ENCODE data around the gene ARL10. TPM values are rescaled to one million over a fixed set of nuclear protein-coding genes. Genes with fewer than 3 reads are reported as not detected.

Gene ARL10
- polyA plus RNA-seq, 1 experiment: 3.2 TPM

DNA sequence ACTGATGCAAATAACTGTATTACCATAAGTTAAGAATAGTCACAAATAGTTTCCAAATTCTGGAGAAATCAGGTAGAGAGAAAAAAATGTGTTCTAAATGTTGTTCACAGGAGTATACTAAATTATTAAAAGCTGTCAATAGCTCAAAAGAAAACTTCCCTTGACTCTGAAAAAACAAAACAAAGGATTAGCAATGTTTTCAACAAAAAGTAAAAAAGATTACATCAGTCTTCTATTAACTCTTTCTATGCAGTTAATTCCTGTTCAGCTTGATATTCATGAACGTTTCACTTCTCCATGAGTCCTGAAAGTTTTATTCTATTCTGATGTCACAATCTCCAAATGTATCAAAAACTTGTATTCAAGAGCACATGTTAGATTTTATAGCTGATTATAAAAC lies 60.5 kb downstream of the ARL10 start:
- Histone ChIP-seq H3K4me3 (ENCODE audit: low read depth, low read length) (no peak overlapping the region), H3K27me3 (ENCODE audit: control insufficient read depth, insufficient read depth, low read length) (no peaks in the 10 kb centered on the region; the same call in 1 of the 2 replicates), H3K36me3 (ENCODE audit: control insufficient read depth, insufficient read depth, low read length) (no peaks in the 10 kb centered on the region)
- ChIA-PET CTCF (interaction anchor here (1.2 kb wide), 1 partner anchor 22 kb away, joined by 3 read pairs; the partner anchor contains the start of gene FAF2), POLR2A (no interaction called here)
- DNase-seq (ENCODE audit: low read depth): no peak
- TF ChIP-seq, protein P1, sequence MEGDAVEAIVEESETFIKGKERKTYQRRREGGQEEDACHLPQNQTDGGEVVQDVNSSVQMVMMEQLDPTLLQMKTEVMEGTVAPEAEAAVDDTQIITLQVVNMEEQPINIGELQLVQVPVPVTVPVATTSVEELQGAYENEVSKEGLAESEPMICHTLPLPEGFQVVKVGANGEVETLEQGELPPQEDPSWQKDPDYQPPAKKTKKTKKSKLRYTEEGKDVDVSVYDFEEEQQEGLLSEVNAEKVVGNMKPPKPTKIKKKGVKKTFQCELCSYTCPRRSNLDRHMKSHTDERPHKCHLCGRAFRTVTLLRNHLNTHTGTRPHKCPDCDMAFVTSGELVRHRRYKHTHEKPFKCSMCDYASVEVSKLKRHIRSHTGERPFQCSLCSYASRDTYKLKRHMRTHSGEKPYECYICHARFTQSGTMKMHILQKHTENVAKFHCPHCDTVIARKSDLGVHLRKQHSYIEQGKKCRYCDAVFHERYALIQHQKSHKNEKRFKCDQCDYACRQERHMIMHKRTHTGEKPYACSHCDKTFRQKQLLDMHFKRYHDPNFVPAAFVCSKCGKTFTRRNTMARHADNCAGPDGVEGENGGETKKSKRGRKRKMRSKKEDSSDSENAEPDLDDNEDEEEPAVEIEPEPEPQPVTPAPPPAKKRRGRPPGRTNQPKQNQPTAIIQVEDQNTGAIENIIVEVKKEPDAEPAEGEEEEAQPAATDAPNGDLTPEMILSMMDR (IDR thresholded peaks at IDR 0.05; ENCODE audit: insufficient read depth, low read depth, low read length): no peak

DNA sequence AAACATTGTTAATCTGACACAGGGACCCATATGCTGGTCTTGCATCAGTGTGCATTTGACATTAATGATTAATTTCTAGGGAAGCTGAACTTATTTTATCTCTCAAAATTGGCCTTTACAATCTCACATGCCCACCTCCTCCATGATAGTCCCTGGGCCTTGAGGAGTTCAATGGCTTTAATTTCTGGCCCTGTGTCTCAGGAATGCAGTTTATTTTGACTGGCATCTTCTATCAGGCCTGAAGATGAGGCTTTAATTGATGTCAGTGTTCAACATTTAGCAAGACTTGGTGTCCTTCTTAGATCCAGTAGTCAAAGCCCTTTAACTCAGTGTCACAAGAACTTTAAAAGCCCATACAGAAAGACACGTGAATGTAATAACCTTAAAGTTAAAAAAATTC lies 61.6 kb downstream of the ARL10 start:
- POLR2A ChIA-PET: interaction anchor here (0.7 kb wide), 1 partner anchor 36 kb away, joined by 5 read pairs; no protein-coding TSS in a partner anchor

DNA sequence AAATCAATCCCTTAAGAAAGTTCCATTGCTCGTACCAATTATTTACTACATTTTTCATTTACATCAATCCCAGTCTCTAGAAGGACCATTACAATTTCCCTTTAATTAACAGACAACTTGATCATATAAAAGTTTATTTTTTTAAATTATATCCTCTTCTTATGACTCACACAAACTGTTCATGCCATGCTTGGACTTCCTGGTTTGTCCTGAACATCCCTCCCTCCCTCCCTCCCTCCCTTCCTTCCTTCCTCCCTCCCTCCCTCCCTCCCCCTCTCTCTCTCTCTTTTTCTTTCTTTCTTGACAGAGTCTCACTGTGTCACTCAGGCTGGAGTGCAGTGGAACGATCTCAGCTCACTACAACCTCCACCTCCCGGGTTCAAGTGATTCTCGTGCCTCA lies 62.7 kb downstream of the ARL10 start:
- peaks cover 3% of the 10 kb centered on the region; the same call in 1 of the 2 replicates for H3K27me3 ChIP-seq (ENCODE audit: control insufficient read depth, insufficient read depth, low read length)
- TF ChIP-seq, protein P1 (IDR thresholded peaks at IDR 0.05; ENCODE audit: insufficient read depth, low read depth, low read length): no peak
- no peaks in the 10 kb centered on the region for H3K36me3 ChIP-seq (ENCODE audit: control insufficient read depth, insufficient read depth, low read length)
- no peak for DNase-seq (ENCODE audit: low read depth)
- CTCF ChIA-PET: interaction anchor here (1.1 kb wide), 1 partner anchor 10 kb away, joined by 3 read pairs; no protein-coding TSS in a partner anchor
- POLR2A ChIA-PET: no interaction called here
- H3K4me3 ChIP-seq (ENCODE audit: low read depth, low read length): no peak overlapping the region

More for the DNA sequence above, 61.6 kb downstream of the ARL10 start:
- no peak overlapping the region for H3K4me3 ChIP-seq (ENCODE audit: low read depth, low read length)
- H3K36me3 ChIP-seq (ENCODE audit: control insufficient read depth, insufficient read depth, low read length): no peaks in the 10 kb centered on the region
- no peaks in the 10 kb centered on the region; the same call in 1 of the 2 replicates for H3K27me3 ChIP-seq (ENCODE audit: control insufficient read depth, insufficient read depth, low read length)
- no peak for DNase-seq (ENCODE audit: low read depth)
- TF ChIP-seq, protein P1 (IDR thresholded peaks at IDR 0.05; ENCODE audit: insufficient read depth, low read depth, low read length): no peak
- CTCF ChIA-PET: no interaction called here

DNA sequence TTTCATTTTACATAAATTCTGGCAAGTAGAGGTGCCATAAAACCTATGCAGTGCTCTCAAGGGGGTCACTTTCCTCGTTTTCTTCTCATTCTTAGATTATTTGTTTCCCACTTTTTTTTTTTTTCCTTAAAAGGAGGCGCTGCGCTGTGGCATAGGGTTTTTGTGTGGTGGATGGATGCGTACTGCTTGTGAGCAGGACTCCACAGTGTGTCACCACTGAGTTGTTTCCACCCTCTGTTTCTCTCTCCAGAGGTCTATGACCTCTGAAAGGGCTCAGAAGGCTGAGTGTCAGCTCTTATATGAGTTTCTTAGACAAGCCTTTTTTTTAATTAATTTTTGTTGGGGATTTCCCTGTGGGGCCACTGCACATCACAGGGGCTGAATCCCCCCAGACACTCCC lies 64.7 kb downstream of the ARL10 start:
- POLR2A ChIA-PET: no interaction called here

More for the DNA sequence above, 64.7 kb downstream of the ARL10 start:
- Histone ChIP-seq H3K36me3 (ENCODE audit: control insufficient read depth, insufficient read depth, low read length) (no peaks in the 10 kb centered on the region), H3K27me3 (ENCODE audit: control insufficient read depth, insufficient read depth, low read length) (peaks cover 3% of the 10 kb centered on the region; the same call in 1 of the 2 replicates), H3K4me3 (ENCODE audit: low read depth, low read length) (no peak overlapping the region)
- CTCF ChIA-PET: interaction anchor here (0.8 to 1.6 kb wide), 4 partner anchors 9 to 113 kb away, joined by 3 to 5 read pairs (median 3); no protein-coding TSS in a partner anchor
- no peak for DNase-seq (ENCODE audit: low read depth)
- TF ChIP-seq, protein P1 (IDR thresholded peaks at IDR 0.05; ENCODE audit: insufficient read depth, low read depth, low read length): no peak

Small RNAs within 50 kb of the gene (small RNA-seq; reads per million reads assigned to genes)
- gene MIR1271 (ENCODE audit: insufficient read length, low read depth, low replicate concordance): 7.4 reads per million, percentile 71 among the genes with 10 or more reads in this experiment

Other genes with a start within 250 kb of the ARL10 start
- 6.6 and 8.0 TPM in 2 replicates for gene SIMC1, start 127.1 kb upstream of the ARL10 start, polyA plus RNA-seq (2011; rRNA removed)
- gene KIAA1191, start 3.7 kb upstream of the ARL10 start, polyA plus RNA-seq (2011; rRNA removed): 119 and 171 TPM in 2 replicates
- gene NOP16, start 23.1 kb downstream of the ARL10 start, polyA plus RNA-seq (2011; rRNA removed): 35.9 and 36.8 TPM in 2 replicates
- gene HIGD2A, start 23.3 kb downstream of the ARL10 start, polyA plus RNA-seq (2011; rRNA removed): 104 and 118 TPM in 2 replicates
- 122 and 141 TPM in 2 replicates for gene CLTB, start 51.1 kb downstream of the ARL10 start, polyA plus RNA-seq (2011; rRNA removed)
- gene FAF2, start 82.9 kb downstream of the ARL10 start, polyA plus RNA-seq (2011; rRNA removed): 36.9 and 52.2 TPM in 2 replicates
- 3.1 and 6.0 TPM in 2 replicates for gene RNF44, start 171.9 kb downstream of the ARL10 start, polyA plus RNA-seq (2011; rRNA removed)
- gene CDHR2, start 183.9 kb downstream of the ARL10 start, polyA plus RNA-seq (2011; rRNA removed): not detected in 2 replicates
- 1.9 and 2.4 TPM in 2 replicates for gene GPRIN1, start 244.7 kb downstream of the ARL10 start, polyA plus RNA-seq (2011; rRNA removed)